ENCODE results near the gene YIPF2.

Gene YIPF2

DNA sequence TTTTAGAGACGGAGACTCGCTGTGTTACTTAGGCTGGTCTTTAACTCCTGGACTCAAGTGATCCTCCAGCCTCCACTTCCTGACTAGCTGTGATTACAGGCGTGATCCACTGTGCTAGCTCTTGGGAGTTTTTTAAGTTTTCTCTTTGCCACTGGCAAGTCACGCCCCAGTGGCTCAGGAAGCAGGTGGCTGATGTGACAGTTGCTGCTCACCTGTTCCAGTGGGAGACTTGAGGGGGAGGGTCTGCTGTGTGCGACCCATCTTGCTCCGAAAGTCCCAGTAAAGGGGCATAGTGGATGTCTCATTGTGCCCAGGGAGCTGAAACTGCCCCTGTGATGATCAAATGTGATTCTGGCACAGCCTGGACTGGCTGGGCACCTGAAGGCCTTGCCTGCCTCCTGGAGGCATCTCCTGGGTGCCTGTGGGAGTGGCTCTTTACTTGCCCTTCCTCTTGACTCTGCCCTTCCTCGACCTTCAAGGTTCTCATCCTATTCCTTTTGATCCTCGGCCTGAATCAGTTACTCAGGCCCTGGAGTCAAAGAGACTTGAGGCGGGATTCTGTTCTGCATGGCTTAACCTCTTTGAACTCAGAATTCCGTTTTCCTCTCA is 40.2 kb upstream of the YIPF2 start:
- TF ChIP-seq SUZ12 (IDR thresholded peaks at IDR 0.05) (no peak), FOXK2 (IDR thresholded peaks at IDR 0.05) (no peak), ARNT (IDR thresholded peaks at IDR 0.05) (no peak), CTBP1 (IDR thresholded peaks at IDR 0.05; ENCODE audit: borderline replicate concordance) (no peak), BHLHE40 (IDR thresholded peaks at IDR 0.05; ENCODE audit: borderline replicate concordance) (no peak), ELF4 (IDR thresholded peaks at IDR 0.05) (no peak)
- no peak for DNase-seq (ENCODE audit: extremely low spot score)
- ChIA-PET CTCF (interaction anchor here (0.5 kb wide), 1 partner anchor 149 kb away, joined by 3 read pairs; no protein-coding TSS in a partner anchor), POLR2A (interaction anchor here (1.5 kb wide), 1 partner anchor 9 kb away, joined by 4 read pairs; no protein-coding TSS in a partner anchor)

DNA sequence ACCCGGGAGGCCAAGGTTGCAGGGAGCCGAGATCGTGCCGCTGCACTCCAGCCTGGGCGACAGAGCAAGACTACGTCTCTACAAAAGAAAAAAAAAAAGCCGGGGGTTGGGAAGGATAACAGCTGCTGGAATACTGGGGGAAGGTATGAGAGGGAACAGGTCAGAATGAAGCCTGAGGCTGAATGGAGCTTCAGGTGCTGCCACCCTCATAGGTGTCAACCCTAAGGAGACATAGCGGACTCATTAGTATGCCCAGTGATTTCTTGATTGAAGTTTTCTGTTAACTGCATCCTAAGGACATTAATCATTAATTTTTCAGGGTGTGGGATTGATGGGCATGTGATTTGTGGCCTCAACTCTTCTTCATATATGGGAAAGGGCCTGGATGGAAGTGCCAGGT is 38.4 kb upstream of the YIPF2 start:
- no peak for DNase-seq (ENCODE audit: extremely low spot score)
- CTCF ChIA-PET, result interaction anchor here (1.2 kb wide), 1 partner anchor 25 kb away, joined by 9 read pairs; no protein-coding TSS in a partner anchor

DNA sequence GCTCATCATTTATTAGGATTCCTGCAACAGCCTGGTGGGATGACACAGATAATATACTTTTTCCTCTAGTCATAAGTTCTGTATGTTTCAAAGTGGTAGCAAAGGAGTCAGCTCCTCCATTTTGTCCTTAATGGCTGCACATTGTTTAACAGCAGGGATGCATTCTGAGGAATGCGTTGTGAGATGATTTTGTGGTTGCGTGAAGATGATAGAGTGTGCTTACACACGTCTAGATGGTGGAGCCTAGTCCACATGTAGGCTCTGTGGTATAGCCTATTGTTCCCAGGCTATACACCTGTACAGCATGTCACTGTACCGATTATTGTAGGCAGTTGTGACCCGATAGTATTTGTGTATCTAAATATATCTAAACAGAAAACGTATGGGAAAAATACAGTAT is 37.0 kb upstream of the YIPF2 start:
- DNase-seq (ENCODE audit: extremely low spot score), result no peak
- ChIA-PET CTCF (interaction anchor here (0.8 kb wide), 1 partner anchor 13 kb away, joined by 3 read pairs; no protein-coding TSS in a partner anchor), POLR2A (interaction anchor here (0.9 kb wide), 1 partner anchor 14 kb away, joined by 3 read pairs; no protein-coding TSS in a partner anchor)
- no peak for TF ChIP-seq LEF1 (IDR thresholded peaks at IDR 0.05; ENCODE audit: borderline replicate concordance)
- TF ChIP-seq ARNT (IDR thresholded peaks at IDR 0.05), result no peak
- TF ChIP-seq FOXM1 (IDR thresholded peaks at IDR 0.05; ENCODE audit: borderline replicate concordance), result no peak
- TF ChIP-seq HDGF (IDR thresholded peaks at IDR 0.05; ENCODE audit: borderline replicate concordance), result no peak
- no peak for TF ChIP-seq SUZ12 (IDR thresholded peaks at IDR 0.05)
- TF ChIP-seq ELF4 (IDR thresholded peaks at IDR 0.05), result no peak
- TF ChIP-seq SP1 (IDR thresholded peaks at IDR 0.05), result no peak
- TF ChIP-seq FOXK2 (IDR thresholded peaks at IDR 0.05), result no peak
- no peak for TF ChIP-seq TARDBP (IDR thresholded peaks at IDR 0.05)

More for the DNA sequence above, 38.4 kb upstream of the YIPF2 start:
- TF ChIP-seq FOXK2 (IDR thresholded peaks at IDR 0.05), result no peak
- TF ChIP-seq FOXA1 (IDR thresholded peaks at IDR 0.05), result no peak
- no peak for TF ChIP-seq TARDBP (IDR thresholded peaks at IDR 0.05)
- no peak for TF ChIP-seq NFRKB (IDR thresholded peaks at IDR 0.05)
- no peak for TF ChIP-seq ARNT (IDR thresholded peaks at IDR 0.05)
- no peak for TF ChIP-seq CTBP1 (IDR thresholded peaks at IDR 0.05; ENCODE audit: borderline replicate concordance)
- TF ChIP-seq L3MBTL2 (conservative IDR thresholded peaks at IDR 0.05), result no peak
- no peak for TF ChIP-seq BHLHE40 (IDR thresholded peaks at IDR 0.05; ENCODE audit: borderline replicate concordance)
- no peak for TF ChIP-seq FOXM1 (IDR thresholded peaks at IDR 0.05; ENCODE audit: borderline replicate concordance)
- no peak for TF ChIP-seq HDGF (IDR thresholded peaks at IDR 0.05; ENCODE audit: borderline replicate concordance)
- TF ChIP-seq, protein P1, sequence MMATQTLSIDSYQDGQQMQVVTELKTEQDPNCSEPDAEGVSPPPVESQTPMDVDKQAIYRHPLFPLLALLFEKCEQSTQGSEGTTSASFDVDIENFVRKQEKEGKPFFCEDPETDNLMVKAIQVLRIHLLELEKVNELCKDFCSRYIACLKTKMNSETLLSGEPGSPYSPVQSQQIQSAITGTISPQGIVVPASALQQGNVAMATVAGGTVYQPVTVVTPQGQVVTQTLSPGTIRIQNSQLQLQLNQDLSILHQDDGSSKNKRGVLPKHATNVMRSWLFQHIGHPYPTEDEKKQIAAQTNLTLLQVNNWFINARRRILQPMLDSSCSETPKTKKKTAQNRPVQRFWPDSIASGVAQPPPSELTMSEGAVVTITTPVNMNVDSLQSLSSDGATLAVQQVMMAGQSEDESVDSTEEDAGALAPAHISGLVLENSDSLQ (IDR thresholded peaks at IDR 0.05), result no peak
- TF ChIP-seq SP1 (IDR thresholded peaks at IDR 0.05), result no peak
- TF ChIP-seq LEF1 (IDR thresholded peaks at IDR 0.05; ENCODE audit: borderline replicate concordance), result no peak
- POLR2A ChIA-PET, result no interaction called here

DNA sequence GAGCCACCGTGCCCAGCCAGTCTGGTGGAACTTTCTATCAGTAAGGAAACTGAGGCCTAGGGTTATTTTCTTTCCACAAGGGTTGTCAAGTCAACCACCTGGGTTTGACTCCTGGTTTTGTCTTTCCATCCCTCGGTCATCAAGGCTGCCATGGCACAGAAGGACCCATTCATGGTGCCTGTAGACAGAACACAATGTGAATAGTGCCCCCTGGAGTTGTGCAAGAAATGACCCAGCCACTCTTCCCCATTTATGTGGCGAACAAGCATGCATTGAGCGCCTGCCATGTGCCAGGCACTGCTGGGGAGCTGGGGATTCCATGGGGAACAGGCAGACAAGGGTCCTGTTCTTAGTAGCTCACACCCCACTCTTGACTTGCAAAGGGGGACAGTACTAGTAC is 36.5 kb upstream of the YIPF2 start:
- ChIA-PET CTCF (interaction anchor here (0.8 kb wide), 1 partner anchor 13 kb away, joined by 3 read pairs; no protein-coding TSS in a partner anchor), POLR2A (interaction anchor here (0.9 kb wide), 1 partner anchor 14 kb away, joined by 3 read pairs; no protein-coding TSS in a partner anchor)
- TF ChIP-seq SP1 (IDR thresholded peaks at IDR 0.05) (no peak), LEF1 (IDR thresholded peaks at IDR 0.05; ENCODE audit: borderline replicate concordance) (no peak), FOXA1 (IDR thresholded peaks at IDR 0.05) (no peak), BHLHE40 (IDR thresholded peaks at IDR 0.05; ENCODE audit: borderline replicate concordance) (no peak), ELF4 (IDR thresholded peaks at IDR 0.05) (no peak), HDGF (IDR thresholded peaks at IDR 0.05; ENCODE audit: borderline replicate concordance) (no peak)
- DNase-seq (ENCODE audit: extremely low spot score), result no peak

DNA sequence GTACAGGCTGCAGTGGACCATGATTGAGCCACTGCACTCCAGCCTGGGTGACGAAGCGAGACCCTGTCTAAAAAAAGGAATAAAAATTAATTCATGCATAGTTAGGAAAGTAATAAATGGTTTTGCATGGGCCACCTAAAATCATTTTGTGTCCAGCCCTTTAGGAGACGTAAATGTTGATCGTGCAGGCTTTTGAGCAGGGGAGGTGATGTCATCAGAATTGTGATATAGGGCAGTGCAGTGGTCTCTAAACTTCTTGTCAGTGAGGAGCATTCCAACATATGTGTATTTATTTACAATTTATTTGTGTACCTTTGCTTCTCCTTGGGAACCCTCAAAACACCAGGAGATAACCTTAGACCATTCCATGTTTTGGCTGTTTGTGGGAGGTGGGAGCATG is 35.4 kb upstream of the YIPF2 start:
- POLR2A ChIA-PET, result interaction anchor here (0.5 kb wide), 1 partner anchor 13 kb away, joined by 3 read pairs; no protein-coding TSS in a partner anchor
- no peak for DNase-seq (ENCODE audit: extremely low spot score)
- CTCF ChIA-PET, result no interaction called here
- TF ChIP-seq SUZ12 (IDR thresholded peaks at IDR 0.05) (no peak), FOXM1 (IDR thresholded peaks at IDR 0.05; ENCODE audit: borderline replicate concordance) (no peak), FOXK2 (IDR thresholded peaks at IDR 0.05) (no peak), FOXA1 (IDR thresholded peaks at IDR 0.05) (no peak), NFRKB (IDR thresholded peaks at IDR 0.05) (no peak), CTBP1 (IDR thresholded peaks at IDR 0.05; ENCODE audit: borderline replicate concordance) (no peak)

DNA sequence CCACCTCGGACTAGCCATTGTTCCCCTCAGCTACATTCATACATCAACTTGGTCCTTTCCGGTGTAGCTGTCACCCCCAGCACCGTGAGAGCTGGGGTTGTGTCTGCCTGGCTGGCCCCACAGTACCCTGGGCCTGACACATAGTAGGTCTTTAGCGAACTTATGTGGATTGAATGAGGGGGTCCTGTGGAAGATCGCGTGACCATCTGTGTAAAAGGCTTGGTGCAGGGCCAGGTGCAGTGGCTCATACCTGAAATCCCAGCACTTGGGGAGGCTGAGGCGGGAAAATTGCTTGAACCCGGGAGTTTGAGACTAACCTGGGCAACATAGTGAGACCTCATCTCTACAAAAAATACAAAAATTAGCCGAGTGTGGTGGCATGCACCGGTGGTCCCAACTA is 34.4 kb upstream of the YIPF2 start:
- DNase-seq (ENCODE audit: extremely low spot score), result no peak
- CTCF ChIA-PET, result no interaction called here
- POLR2A ChIA-PET, result interaction anchor here (1.4 kb wide), 1 partner anchor 21 kb away, joined by 5 read pairs; no protein-coding TSS in a partner anchor
- TF ChIP-seq SUZ12 (IDR thresholded peaks at IDR 0.05) (no peak), ARNT (IDR thresholded peaks at IDR 0.05) (no peak), BHLHE40 (IDR thresholded peaks at IDR 0.05; ENCODE audit: borderline replicate concordance) (no peak), FOXA1 (IDR thresholded peaks at IDR 0.05) (no peak), ZNF384 (IDR thresholded peaks at IDR 0.05) (no peak), SP1 (IDR thresholded peaks at IDR 0.05) (no peak), ELF4 (IDR thresholded peaks at IDR 0.05) (no peak), TARDBP (IDR thresholded peaks at IDR 0.05) (no peak), HDGF (IDR thresholded peaks at IDR 0.05; ENCODE audit: borderline replicate concordance) (no peak), LEF1 (IDR thresholded peaks at IDR 0.05; ENCODE audit: borderline replicate concordance) (no peak), FOXM1 (IDR thresholded peaks at IDR 0.05; ENCODE audit: borderline replicate concordance) (no peak), CTBP1 (IDR thresholded peaks at IDR 0.05; ENCODE audit: borderline replicate concordance) (no peak), L3MBTL2 (conservative IDR thresholded peaks at IDR 0.05) (no peak), FOXK2 (IDR thresholded peaks at IDR 0.05) (no peak), NFRKB (IDR thresholded peaks at IDR 0.05) (no peak)
- TF ChIP-seq, protein P1 (IDR thresholded peaks at IDR 0.05), result no peak
